Neuronal stem cell (in vitro differentiated cells): ENCODE results near the gene YWHAG.

Source experiments
- DNase-seq: peaks from one replicate; pipeline ENCODE4 v3.0.0-alpha.2; 2013; ENCODE audit warnings: low spot score
- H2AFZ ChIP-seq: one replicate; pipeline ENCODE4 v1.6.1; 2013; ENCODE audit warnings: mild to moderate bottlenecking, low read length, inconsistent platforms
- H2AK5ac ChIP-seq: 2 replicates; pipeline ENCODE4 v1.6.1; 2013; ENCODE audit warnings: low read depth, mild to moderate bottlenecking, inconsistent platforms, low read length, moderate library complexity, mixed read lengths
- H2BK120ac ChIP-seq: 2 replicates; pipeline ENCODE4 v1.6.1; 2013; ENCODE audit warnings: low read depth, mild to moderate bottlenecking, inconsistent platforms, low read length, moderate library complexity, mixed read lengths
- H2BK12ac ChIP-seq: one replicate; pipeline ENCODE4 v1.6.1; 2013; ENCODE audit warnings: low read length, inconsistent platforms
- H2BK15ac ChIP-seq: 2 replicates; pipeline ENCODE4 v1.6.1; 2013; ENCODE audit warnings: mild to moderate bottlenecking, low read length, inconsistent platforms, mixed read lengths
- H2BK5ac ChIP-seq: one replicate; pipeline ENCODE4 v1.6.1; 2013; ENCODE audit warnings: inconsistent platforms, mild to moderate bottlenecking, low read length, moderate library complexity
- H3K14ac ChIP-seq: one replicate; pipeline ENCODE4 v1.6.1; 2013; ENCODE audit warnings: low read length, inconsistent platforms
- H3K18ac ChIP-seq: 2 replicates; pipeline ENCODE4 v1.6.1; 2013; ENCODE audit warnings: low read length, inconsistent platforms
- H3K23ac ChIP-seq: 2 replicates; pipeline ENCODE4 v1.6.1; 2013; ENCODE audit warnings: low read depth, mild to moderate bottlenecking, mixed read lengths, low read length, inconsistent platforms; ENCODE audit not compliant: poor library complexity
- H3K27ac ChIP-seq: replicated peaks from 3 replicates; pipeline ENCODE4 v1.5.1; 2013; ENCODE audit warnings: low read length, inconsistent platforms
- H3K27me3 ChIP-seq, 3 experiments: 2 replicates each; pipeline ENCODE4 v1.6.1; 2013; ENCODE audit warnings: low read length in 3 of 3, mild to moderate bottlenecking in 2 of 3, inconsistent platforms in 1 of 3, low read depth in 1 of 3, mixed read lengths in 1 of 3, moderate library complexity in 1 of 3; ENCODE audit not compliant: control insufficient read depth in 3 of 3, insufficient read depth in 3 of 3
- H3K36me3 ChIP-seq, 2 donors: replicated peaks in 1 of 2; 2 replicates each; pipeline ENCODE4 v1.6.1; 2013; ENCODE audit warnings: low read length in 2 of 2; ENCODE audit not compliant: control insufficient read depth in 2 of 2, insufficient read depth in 2 of 2
- H3K4ac ChIP-seq: 2 replicates; pipeline ENCODE4 v1.6.1; 2013; ENCODE audit warnings: inconsistent platforms, mild to moderate bottlenecking, low read length, moderate library complexity
- H3K4me1 ChIP-seq, 2 donors: 1 replicate in 1 of 2; 2 replicates in 1 of 2; pipeline ENCODE4 v1.6.1; 2013; ENCODE audit warnings: low read length in 2 of 2, low read depth in 1 of 2; ENCODE audit not compliant: control insufficient read depth in 2 of 2, insufficient read depth in 1 of 2
- H3K4me2 ChIP-seq: one replicate; pipeline ENCODE4 v1.6.1; 2013; ENCODE audit warnings: mild to moderate bottlenecking, low read length, inconsistent platforms; ENCODE audit not compliant: insufficient read depth, poor library complexity, severe bottlenecking
- H3K4me3 ChIP-seq, 2 donors: 2 replicates each; pipeline ENCODE4 v1.5.1; 2013; ENCODE audit warnings: low read length in 2 of 2, mild to moderate bottlenecking in 2 of 2, inconsistent platforms in 1 of 2, moderate library complexity in 1 of 2
- H3K79me1 ChIP-seq: one replicate; pipeline ENCODE4 v1.6.1; 2013; ENCODE audit warnings: low read depth, mild to moderate bottlenecking, inconsistent platforms, low read length, moderate library complexity
- H3K9ac ChIP-seq: one replicate; pipeline ENCODE4 v1.6.1; 2013; ENCODE audit warnings: mild to moderate bottlenecking, low read depth, low read length, inconsistent platforms; ENCODE audit not compliant: poor library complexity
- H3K9me3 ChIP-seq, 2 donors: replicated peaks in 1 of 2; 2 replicates each; pipeline versions ENCODE3 to v1.6.1; 2013; ENCODE audit warnings: low read length in 2 of 2, mild to moderate bottlenecking in 2 of 2, inconsistent platforms in 1 of 2, low read depth in 1 of 2, mixed read lengths in 1 of 2, moderate library complexity in 1 of 2; ENCODE audit not compliant: control insufficient read depth in 2 of 2, insufficient read depth in 1 of 2
- H4K8ac ChIP-seq: one replicate; pipeline ENCODE4 v1.6.1; 2013; ENCODE audit warnings: low read depth, mild to moderate bottlenecking, inconsistent platforms, low read length, moderate library complexity
- H4K91ac ChIP-seq: one replicate; pipeline ENCODE4 v1.6.1; 2013; ENCODE audit warnings: low read length, low read depth, mild to moderate bottlenecking, inconsistent platforms; ENCODE audit not compliant: poor library complexity
- WGBS, 2 donors: extraction: QIAGEN DNeasy Blood & Tissue Kit; methylation state at CpG; one replicate each; pipeline ENCODE4 v1.1.7; 2013; ENCODE audit warnings: missing lambda C conversion rate in 2 of 2, mixed read lengths in 1 of 2; ENCODE audit not compliant: insufficient read length in 2 of 2, insufficient replicate concordance in 1 of 2; ENCODE audit errors: extremely low coverage in 2 of 2; 5-methylcytosine and 5-hydroxymethylcytosine counted together

YWHAG gene

GRCh38 chr7:76334320-76334967 is 24.3 kb downstream of the YWHAG start:
- H4K91ac ChIP-seq = no peak overlapping the region
- no peak overlapping the region for H3K4me3 ChIP-seq
- peaks cover 22 to 92% of the 10 kb centered on the region in 2 donors for H3K36me3 ChIP-seq
- no peak overlapping the region for H2AK5ac ChIP-seq
- H3K4me1 ChIP-seq = no peaks in the 10 kb centered on the region
- peaks cover 13% of the 10 kb centered on the region for H3K79me1 ChIP-seq
- no peak overlapping the region for H2BK15ac ChIP-seq
- H3K23ac ChIP-seq = no peak overlapping the region
- no peak overlapping the region for H3K4me2 ChIP-seq
- H3K18ac ChIP-seq = no peak overlapping the region
- H2BK120ac ChIP-seq = no peak overlapping the region
- H2BK12ac ChIP-seq = no peak overlapping the region
- no peak overlapping the region for H3K14ac ChIP-seq
- no peak overlapping the region for H2BK5ac ChIP-seq
- no peaks in the 10 kb centered on the region for H3K9me3 ChIP-seq
- H3K9ac ChIP-seq = no peak overlapping the region
- H3K4ac ChIP-seq = no peak overlapping the region
- no peak overlapping the region for H2AFZ ChIP-seq
- H3K27ac ChIP-seq = no peak overlapping the region
- WGBS, 2 donors = no CpG with 5 or more reads among the region's 6 CpGs
- no peak for DNase-seq
- no peak overlapping the region for H4K8ac ChIP-seq
- H3K27me3 ChIP-seq = no peaks in the 10 kb centered on the region

GRCh38 chr7:76333511-76334101 is 25.2 kb downstream of the YWHAG start:
- WGBS, 2 donors = no CpG with 5 or more reads among the region's 14 CpGs
- no peak for DNase-seq

GRCh38 chr7:76332078-76332477 is 26.7 kb downstream of the YWHAG start:
- Histone ChIP-seq H3K4ac (no peak overlapping the region), H3K18ac (no peak overlapping the region), H2BK120ac (no peak overlapping the region), H3K9ac (no peak overlapping the region), H2BK5ac (no peak overlapping the region), H2BK12ac (no peak overlapping the region), H4K91ac (no peak overlapping the region), H3K27me3 (no peaks in the 10 kb centered on the region), H3K4me1 (no peaks in the 10 kb centered on the region), H3K27ac (no peak overlapping the region), H3K4me2 (no peak overlapping the region), H2AFZ (no peak overlapping the region), H4K8ac (no peak overlapping the region), H3K23ac (no peak overlapping the region), H2AK5ac (no peak overlapping the region), H3K14ac (no peak overlapping the region), H3K79me1 (peaks cover 13% of the 10 kb centered on the region), H3K36me3 (peaks cover 36 to 95% of the 10 kb centered on the region in 2 donors), H3K4me3 (no peak overlapping the region), H2BK15ac (no peak overlapping the region), H3K9me3 (no peaks in the 10 kb centered on the region)
- no peak for DNase-seq
- no CpG with 5 or more reads among the region's 9 CpGs for WGBS, 2 donors

More at GRCh38 chr7:76333511-76334101, 25.2 kb downstream of the YWHAG start:
- no peak overlapping the region for H2BK15ac ChIP-seq
- H3K27me3 ChIP-seq = no peaks in the 10 kb centered on the region
- no peak overlapping the region for H3K18ac ChIP-seq
- no peak overlapping the region for H3K4me3 ChIP-seq
- no peak overlapping the region for H2BK120ac ChIP-seq
- H3K9ac ChIP-seq = no peak overlapping the region
- peaks cover 30 to 95% of the 10 kb centered on the region in 2 donors for H3K36me3 ChIP-seq
- H2BK5ac ChIP-seq = no peak overlapping the region
- H3K27ac ChIP-seq = no peak overlapping the region
- no peak overlapping the region for H3K14ac ChIP-seq
- H3K23ac ChIP-seq = no peak overlapping the region
- H3K4me2 ChIP-seq = no peak overlapping the region
- no peak overlapping the region for H3K4ac ChIP-seq
- peaks cover 13% of the 10 kb centered on the region for H3K79me1 ChIP-seq
- H2AFZ ChIP-seq = no peak overlapping the region
- H2BK12ac ChIP-seq = no peak overlapping the region
- H2AK5ac ChIP-seq = no peak overlapping the region
- no peak overlapping the region for H4K91ac ChIP-seq
- no peaks in the 10 kb centered on the region for H3K4me1 ChIP-seq
- H3K9me3 ChIP-seq = no peaks in the 10 kb centered on the region
- no peak overlapping the region for H4K8ac ChIP-seq

- no peak for DNase-seq
- no peak overlapping the region for H2BK15ac ChIP-seq
- H2BK12ac ChIP-seq = no peak overlapping the region
- no peak overlapping the region for H2BK120ac ChIP-seq
- no peak overlapping the region for H2BK5ac ChIP-seq
- no peak overlapping the region for H3K4me2 ChIP-seq
- H2AFZ ChIP-seq = no peak overlapping the region
- no peak overlapping the region for H4K91ac ChIP-seq
- H3K9me3 ChIP-seq = no peaks in the 10 kb centered on the region
- WGBS, 2 donors = no CpG with 5 or more reads among the region's 5 CpGs
- no peak overlapping the region for H3K4ac ChIP-seq
- no peaks in the 10 kb centered on the region for H3K27me3 ChIP-seq
- no peak overlapping the region for H3K23ac ChIP-seq
- H3K4me3 ChIP-seq = no peak overlapping the region
- H3K27ac ChIP-seq = no peak overlapping the region
- H4K8ac ChIP-seq = no peak overlapping the region
- no peak overlapping the region for H3K9ac ChIP-seq
- no peak overlapping the region for H3K14ac ChIP-seq
- peaks cover 41 to 96% of the 10 kb centered on the region in 2 donors for H3K36me3 ChIP-seq
- no peak overlapping the region for H3K18ac ChIP-seq
- H2AK5ac ChIP-seq = no peak overlapping the region
- H3K79me1 ChIP-seq = peaks cover 16% of the 10 kb centered on the region
- H3K4me1 ChIP-seq = no peaks in the 10 kb centered on the region
Measured at GRCh38 chr7:76330673-76331072, 28.1 kb downstream of the YWHAG start.
